B cell (primary cell): Measurements from ENCODE around the gene APOM. TPM values are rescaled to one million over a fixed set of nuclear protein-coding genes. Genes with fewer than 3 reads are reported as not detected.

Experiments
- ATAC-seq: fragments of 200-7000 bp; cut with Tn5 transposase; one replicate; pipeline ENCODE4 v1.10.0; 2021; ENCODE audit warnings: low read depth, mild to moderate bottlenecking, moderate number of reproducible peaks, moderate library complexity
- CTCF ChIA-PET: fragments of 350-600 bp; sonication (Branson Sonifier 250); formaldehyde crosslinking; loops from one replicate; lab custom pipeline; 2021; ENCODE audit warnings: antibody characterized with exemption, inconsistent platforms; lab: Charles Lee
- POLR2A ChIA-PET: fragments of 350-600 bp; sonication (Branson Sonifier 250); formaldehyde crosslinking; loops from one replicate; lab custom pipeline; 2021; ENCODE audit warnings: antibody characterized with exemption; lab: Charles Lee
- DNase-seq: peaks from one replicate; pipeline ENCODE4 v3.0.0; 2013
- H2AFZ ChIP-seq: 2 replicates; pipeline ENCODE4 v1.6.1; 2012; ENCODE audit warnings: mild to moderate bottlenecking, low read depth, low read length; ENCODE audit not compliant: insufficient read depth, poor library complexity, severe bottlenecking
- H3K27ac ChIP-seq, 2 donors: 1 replicate in 1 of 2; 2 replicates in 1 of 2; pipeline ENCODE4 v1.5.1; 2012 to 2013; ENCODE audit warnings: low read length in 2 of 2, mild to moderate bottlenecking in 2 of 2, moderate library complexity in 1 of 2
- H3K27me3 ChIP-seq, 4 experiments: fragments of 200-600 bp in 1 of 4; sonication (generic) in 1 of 4; replicated peaks in 1 of 4; 1 replicate in 2 of 4; 2 replicates in 2 of 4; pipeline versions ENCODE4 v1.6.1 to v1.7.0; 2013 to 2016; ENCODE audit warnings: low read length in 3 of 4, mild to moderate bottlenecking in 2 of 4, mixed read lengths in 1 of 4, moderate library complexity in 1 of 4; ENCODE audit not compliant: insufficient read depth in 4 of 4, control insufficient read depth in 3 of 4; ENCODE audit errors: control extremely low read depth in 1 of 4
- H3K36me3 ChIP-seq, 2 experiments: replicated peaks in 1 of 2; 1 replicate in 1 of 2; 2 replicates in 1 of 2; pipeline versions ENCODE4 v1.6.1 to v1.7.1; 2013; ENCODE audit warnings: low read length in 1 of 2; ENCODE audit not compliant: insufficient read depth in 2 of 2, control insufficient read depth in 1 of 2; ENCODE audit errors: control extremely low read depth in 1 of 2, extremely low read depth in 1 of 2
- H3K4me1 ChIP-seq, 2 donors: fragments of 200-600 bp in 1 of 2; sonication (generic) in 1 of 2; 1 replicate in 1 of 2; 2 replicates in 1 of 2; pipeline versions ENCODE4 v1.5.1 to v1.6.1; 2013 to 2017; ENCODE audit warnings: low read length in 2 of 2; ENCODE audit not compliant: control insufficient read depth in 2 of 2, insufficient read depth in 2 of 2
- H3K4me2 ChIP-seq: replicated peaks from 2 replicates; pipeline ENCODE3; 2012; ENCODE audit warnings: mild to moderate bottlenecking, low read depth, low read length; ENCODE audit not compliant: poor library complexity, severe bottlenecking
- H3K4me3 ChIP-seq, 5 experiments: fragments of 200-600 bp in 1 of 5; sonication (generic) in 1 of 5; 1 replicate in 3 of 5; 2 replicates in 2 of 5; pipeline versions ENCODE4 v1.5.1 to v1.7.0; 2011 to 2016; ENCODE audit warnings: low read length in 4 of 5, mild to moderate bottlenecking in 4 of 5, low read depth in 2 of 5, control low read depth in 1 of 5, moderate library complexity in 1 of 5; ENCODE audit not compliant: insufficient read depth in 1 of 5; ENCODE audit errors: control extremely low read depth in 1 of 5, extremely low read depth in 1 of 5
- H3K79me2 ChIP-seq: fragments of 200-600 bp; sonication (generic); one replicate; pipeline ENCODE4 v1.6.0; 2016; ENCODE audit warnings: low read length; ENCODE audit not compliant: control insufficient read depth, insufficient read depth
- H3K9ac ChIP-seq: fragments of 200-600 bp; sonication (generic); 2 replicates; pipeline ENCODE4 v1.6.1; 2017; ENCODE audit warnings: mild to moderate bottlenecking, low read length, moderate library complexity
- H3K9me3 ChIP-seq, 3 donors: one replicate each; pipeline versions ENCODE4 v1.6.1 to v1.7.1; 2013; ENCODE audit warnings: low read length in 2 of 3; ENCODE audit not compliant: control insufficient read depth in 2 of 3, insufficient read depth in 1 of 3; ENCODE audit errors: control extremely low read depth in 1 of 3
- H4K20me1 ChIP-seq: 2 replicates; pipeline ENCODE4 v1.6.0; 2012; ENCODE audit warnings: mild to moderate bottlenecking, low read length; ENCODE audit not compliant: insufficient read depth, control insufficient read depth, poor library complexity, severe bottlenecking
- H3K27ac Mint-ChIP-seq: one replicate; pipeline ENCODE4 v1.8.0; 2021; ENCODE audit warnings: mixed read lengths
- H3K27me3 Mint-ChIP-seq: one replicate; pipeline ENCODE4 v1.8.0; 2021; ENCODE audit warnings: mixed read lengths
- H3K4me1 Mint-ChIP-seq: one replicate; pipeline ENCODE4 v1.8.0; 2021; ENCODE audit warnings: mixed read lengths
- H3K4me3 Mint-ChIP-seq: one replicate; pipeline ENCODE4 v1.8.0; 2021; ENCODE audit warnings: mixed read lengths
- H3K9me3 Mint-ChIP-seq: one replicate; pipeline ENCODE4 v1.8.0; 2022; ENCODE audit warnings: mixed read lengths; ENCODE audit not compliant: insufficient read depth
- CTCF ChIP-seq: fragments of 200-600 bp; IDR thresholded peaks from one replicate; pipeline ENCODE4 v1.8.0; 2022; ENCODE audit warnings: antibody characterized with exemption, mild to moderate bottlenecking
- EZH2 ChIP-seq: IDR thresholded peaks from 2 replicates; pipeline ENCODE4 v1.6.1; 2012; ENCODE audit warnings: borderline replicate concordance, low read depth, mild to moderate bottlenecking, moderate library complexity, low read length; ENCODE audit not compliant: insufficient read depth, poor library complexity, severe bottlenecking
- WGBS: methylation state at CpG from one replicate; pipeline ENCODE4 v1.1.5; 2013; ENCODE audit warnings: missing lambda C conversion rate; ENCODE audit not compliant: insufficient coverage; 5-methylcytosine and 5-hydroxymethylcytosine counted together
- intact Hi-C: fragments of 100-400 bp; cut with micrococcal nuclease; formaldehyde crosslinking; loops from one replicate; pipeline ENCODE4 v1.10.0; 2022
- polyA plus RNA-seq: library from polyadenylated mRNA; depleted of rRNA; stranded (reverse); fragments of >200 nt; gene quantifications from 2 replicates; pipeline ENCODE4 v1.2.3, GENCODE V29; 2012
- total RNA-seq, 2 donors: library from RNA; stranded (reverse); fragments of 120-200 nt in 1 of 2; gene quantifications; 1 replicate in 1 of 2; 2 replicates in 1 of 2; pipeline versions ENCODE4 v1.2.3 to v1.2.4, GENCODE V29; 2013 to 2022

Gene APOM
- total and polyA plus RNA-seq, 2 donors (not counting 1 experiment from before 2014, with no cell fraction given) = 3.6 to 11.6 TPM

- no peak for DNase-seq
- intact Hi-C loops = no loop called here
- Mint-ChIP-seq H3K27me3 (no peaks in the 10 kb centered on the region), H3K4me1 (peaks cover 24% of the 10 kb centered on the region), H3K4me3 (no peak overlapping the region), H3K27ac (peak overlapping the region; percentile 21), H3K9me3 (no peaks in the 10 kb centered on the region)
- H3K27me3 ChIP-seq = no peaks in the 10 kb centered on the region
- no peak for ATAC-seq
- H3K9me3 ChIP-seq = no peaks in the 10 kb centered on the region
- H3K4me2 ChIP-seq = no peak overlapping the region
- no peak overlapping the region for H2AFZ ChIP-seq
- peaks cover 14 to 19% of the 10 kb centered on the region in 2 donors for H3K4me1 ChIP-seq
- H3K36me3 ChIP-seq = peaks cover 0 to 66% of the 10 kb centered on the region in 2 experiments
- ChIA-PET POLR2A (no interaction called here), CTCF (interaction anchor here (0.6 kb wide), 1 partner anchor 562 kb away, joined by 3 read pairs; no protein-coding TSS in a partner anchor)
- no peaks in the 10 kb centered on the region for H4K20me1 ChIP-seq
- peaks cover 37% of the 10 kb centered on the region for H3K79me2 ChIP-seq
- no peak overlapping the region for H3K4me3 ChIP-seq
- TF ChIP-seq EZH2 = no peak
- TF ChIP-seq CTCF = no peak
- WGBS = no CpG with 5 or more reads among the region's 3 CpGs
- H3K27ac ChIP-seq = no peak overlapping the region
- no peak overlapping the region for H3K9ac ChIP-seq
Observed at GRCh38 chr6:31697555-31697954, 41.9 kb downstream of the APOM start.

- TF ChIP-seq CTCF = no peak
- no peak for TF ChIP-seq EZH2
- H3K27ac Mint-ChIP-seq = peak overlapping the region; percentile 28
Observed at GRCh38 chr6:31700740-31701401, 45.2 kb downstream of the APOM start.

More at GRCh38 chr6:31700740-31701401, 45.2 kb downstream of the APOM start:
- no peak for DNase-seq
- Histone ChIP-seq H3K27ac (no peak overlapping the region), H2AFZ (no peak overlapping the region), H3K36me3 (peaks cover 0 to 42% of the 10 kb centered on the region in 2 experiments), H4K20me1 (no peaks in the 10 kb centered on the region), H3K4me3 (no peak overlapping the region), H3K9ac (no peak overlapping the region), H3K27me3 (no peaks in the 10 kb centered on the region), H3K9me3 (no peaks in the 10 kb centered on the region), H3K79me2 (peaks cover 42% of the 10 kb centered on the region), H3K4me2 (peak overlapping the region; percentile 75), H3K4me1 (peaks cover 20 to 28% of the 10 kb centered on the region in 2 donors)
- 100% methylated on average over 1 of the region's 5 CpGs for WGBS
- H3K4me1 Mint-ChIP-seq = peaks cover 32% of the 10 kb centered on the region
- ChIA-PET CTCF (interaction anchor here (1.2 kb wide), 1 partner anchor 102 kb away, joined by 4 read pairs; no protein-coding TSS in a partner anchor), POLR2A (no interaction called here)
- no peak for ATAC-seq
- no peaks in the 10 kb centered on the region for H3K27me3 Mint-ChIP-seq
- no peaks in the 10 kb centered on the region for H3K9me3 Mint-ChIP-seq
- intact Hi-C loops = loop anchor here (5.0 kb wide), 1 partner anchor 34 kb away; the partner anchor contains the start of genes CSNK2B and LY6G5B
- peak overlapping the region; percentile 98 for H3K4me3 Mint-ChIP-seq
